G401.6 (cell line): Measurements from ENCODE around the gene RNF220.

Source experiments
- FAIRE-seq: peaks from 2 replicates; lab custom pipeline; 2012; peaks lifted over from hg19 to GRCh38; lab: Jason Lieb, UNC

Gene RNF220

GRCh38 chr1:44616284-44616990, 211.4 kb downstream of the RNF220 start:
- FAIRE-seq = no peak

- FAIRE-seq = no peak
Measured at GRCh38 chr1:44616991-44617702, 212.1 kb downstream of the RNF220 start.

- no peak for FAIRE-seq
Measured at GRCh38 chr1:44617703-44618029, 212.6 kb downstream of the RNF220 start.

GRCh38 chr1:44619261-44619900, 214.3 kb downstream of the RNF220 start:
- no peak for FAIRE-seq

- FAIRE-seq = no peak
Measured at GRCh38 chr1:44620072-44620471, 215.0 kb downstream of the RNF220 start.

GRCh38 chr1:44621841-44622286, 216.8 kb downstream of the RNF220 start:
- no peak for FAIRE-seq

- FAIRE-seq = no peak
Measured at GRCh38 chr1:44624268-44624901, 219.3 kb downstream of the RNF220 start.

- no peak for FAIRE-seq
Measured at GRCh38 chr1:44625348-44625747, 220.3 kb downstream of the RNF220 start.

- FAIRE-seq = no peak
Measured at GRCh38 chr1:44628962-44629756, 224.1 kb downstream of the RNF220 start.

GRCh38 chr1:44630116-44630515, 225.1 kb downstream of the RNF220 start:
- FAIRE-seq = no peak

- no peak for FAIRE-seq
Measured at GRCh38 chr1:44631333-44631646, 226.2 kb downstream of the RNF220 start.

GRCh38 chr1:44631647-44632539, 226.8 kb downstream of the RNF220 start:
- FAIRE-seq = no peak

GRCh38 chr1:44632598-44632997, 227.5 kb downstream of the RNF220 start:
- FAIRE-seq = no peak

- no peak for FAIRE-seq
Measured at GRCh38 chr1:44634606-44635189, 229.6 kb downstream of the RNF220 start.

- FAIRE-seq = no peak
Measured at GRCh38 chr1:44635439-44635838, 230.4 kb downstream of the RNF220 start.

- no peak for FAIRE-seq
Measured at GRCh38 chr1:44636083-44636687, 231.1 kb downstream of the RNF220 start.

- no peak for FAIRE-seq
Measured at GRCh38 chr1:44636688-44637598, 231.9 kb downstream of the RNF220 start.

GRCh38 chr1:44637702-44638411, 232.8 kb downstream of the RNF220 start:
- FAIRE-seq = no peak
